Activated naive CD8-positive, alpha-beta T cell (primary cell): Measurements from ENCODE around the gene TRAK1.

Experiments used
- H3K27ac Mint-ChIP-seq: one replicate; pipeline ENCODE4 v1.8.0; 2021; ENCODE audit warnings: mixed read lengths
- H3K27me3 Mint-ChIP-seq: one replicate; pipeline ENCODE4 v1.8.0; 2021; ENCODE audit warnings: mixed read lengths
- H3K36me3 Mint-ChIP-seq: one replicate; pipeline ENCODE4 v1.8.0; 2021; ENCODE audit warnings: mixed read lengths
- H3K4me1 Mint-ChIP-seq: one replicate; pipeline ENCODE4 v1.8.0; 2021; ENCODE audit warnings: low read depth, mixed read lengths
- H3K4me3 Mint-ChIP-seq: one replicate; pipeline ENCODE4 v1.8.0; 2021; ENCODE audit warnings: mild to moderate bottlenecking, mixed read lengths
- H3K9me3 Mint-ChIP-seq: one replicate; pipeline ENCODE4 v1.8.0; 2021; ENCODE audit warnings: low read depth, mixed read lengths

TRAK1 gene

GRCh38 chr3:42192334-42193200 is 101.4 kb downstream of the TRAK1 start:
- Mint-ChIP-seq H3K9me3 (no peaks in the 10 kb centered on the region), H3K4me3 (peak overlapping the region; percentile 6), H3K27ac (no peak overlapping the region), H3K36me3 (peaks cover 4% of the 10 kb centered on the region), H3K4me1 (peaks cover 21% of the 10 kb centered on the region), H3K27me3 (no peaks in the 10 kb centered on the region)

- H3K9me3 Mint-ChIP-seq = no peaks in the 10 kb centered on the region
- H3K27ac Mint-ChIP-seq = no peak overlapping the region
- H3K4me1 Mint-ChIP-seq = peaks cover 21% of the 10 kb centered on the region
- H3K4me3 Mint-ChIP-seq = no peak overlapping the region
- H3K36me3 Mint-ChIP-seq = peaks cover 5% of the 10 kb centered on the region
- no peaks in the 10 kb centered on the region for H3K27me3 Mint-ChIP-seq
These were observed 103.9 kb downstream of the TRAK1 start for GRCh38 chr3:42194943-42195510.

- no peaks in the 10 kb centered on the region for H3K27me3 Mint-ChIP-seq
- H3K27ac Mint-ChIP-seq = peak overlapping the region; percentile 65
- no peak overlapping the region for H3K4me3 Mint-ChIP-seq
- H3K9me3 Mint-ChIP-seq = no peaks in the 10 kb centered on the region
- H3K36me3 Mint-ChIP-seq = peaks cover 5% of the 10 kb centered on the region
- peaks cover 21% of the 10 kb centered on the region for H3K4me1 Mint-ChIP-seq
These were observed 104.7 kb downstream of the TRAK1 start for GRCh38 chr3:42195879-42196330.

GRCh38 chr3:42198709-42199108 is 107.6 kb downstream of the TRAK1 start:
- no peaks in the 10 kb centered on the region for H3K9me3 Mint-ChIP-seq
- peaks cover 9% of the 10 kb centered on the region for H3K36me3 Mint-ChIP-seq
- H3K27ac Mint-ChIP-seq = no peak overlapping the region
- H3K4me3 Mint-ChIP-seq = no peak overlapping the region
- H3K4me1 Mint-ChIP-seq = peaks cover 3% of the 10 kb centered on the region
- no peaks in the 10 kb centered on the region for H3K27me3 Mint-ChIP-seq

GRCh38 chr3:42202217-42202865 is 111.2 kb downstream of the TRAK1 start:
- peaks cover 16% of the 10 kb centered on the region for H3K4me1 Mint-ChIP-seq
- H3K27ac Mint-ChIP-seq = no peak overlapping the region
- H3K27me3 Mint-ChIP-seq = no peaks in the 10 kb centered on the region
- no peak overlapping the region for H3K4me3 Mint-ChIP-seq
- no peaks in the 10 kb centered on the region for H3K9me3 Mint-ChIP-seq
- peaks cover 15% of the 10 kb centered on the region for H3K36me3 Mint-ChIP-seq

- Mint-ChIP-seq H3K27me3 (no peaks in the 10 kb centered on the region), H3K36me3 (peaks cover 20% of the 10 kb centered on the region), H3K9me3 (no peaks in the 10 kb centered on the region), H3K4me3 (no peak overlapping the region), H3K27ac (no peak overlapping the region), H3K4me1 (peaks cover 28% of the 10 kb centered on the region)
These were observed 113.9 kb downstream of the TRAK1 start for GRCh38 chr3:42204867-42205599.

- Mint-ChIP-seq H3K27ac (no peak overlapping the region), H3K27me3 (no peaks in the 10 kb centered on the region), H3K36me3 (peaks cover 20% of the 10 kb centered on the region), H3K4me3 (no peak overlapping the region), H3K9me3 (no peaks in the 10 kb centered on the region), H3K4me1 (peaks cover 28% of the 10 kb centered on the region)
These were observed 114.8 kb downstream of the TRAK1 start for GRCh38 chr3:42205800-42206514.

- Mint-ChIP-seq H3K9me3 (no peaks in the 10 kb centered on the region), H3K4me3 (no peak overlapping the region), H3K27me3 (no peaks in the 10 kb centered on the region), H3K36me3 (peaks cover 15% of the 10 kb centered on the region), H3K27ac (no peak overlapping the region), H3K4me1 (peaks cover 52% of the 10 kb centered on the region)
These were observed 118.8 kb downstream of the TRAK1 start for GRCh38 chr3:42209917-42210316.

- Mint-ChIP-seq H3K4me1 (peaks cover 54% of the 10 kb centered on the region), H3K9me3 (no peaks in the 10 kb centered on the region), H3K27ac (no peak overlapping the region), H3K36me3 (peaks cover 11% of the 10 kb centered on the region), H3K4me3 (no peak overlapping the region), H3K27me3 (no peaks in the 10 kb centered on the region)
These were observed 119.6 kb downstream of the TRAK1 start for GRCh38 chr3:42210726-42211125.

GRCh38 chr3:42213417-42213816 is 122.3 kb downstream of the TRAK1 start:
- Mint-ChIP-seq H3K36me3 (peaks cover 6% of the 10 kb centered on the region), H3K27me3 (no peaks in the 10 kb centered on the region), H3K4me3 (peak overlapping the region; percentile 66), H3K9me3 (no peaks in the 10 kb centered on the region), H3K27ac (peak overlapping the region; percentile 74), H3K4me1 (peaks cover 67% of the 10 kb centered on the region)

- Mint-ChIP-seq H3K4me3 (peak overlapping the region; percentile 66), H3K36me3 (peaks cover 2% of the 10 kb centered on the region), H3K9me3 (no peaks in the 10 kb centered on the region), H3K27me3 (no peaks in the 10 kb centered on the region), H3K27ac (peak overlapping the region; percentile 74), H3K4me1 (peaks cover 71% of the 10 kb centered on the region)
These were observed 122.9 kb downstream of the TRAK1 start for GRCh38 chr3:42214064-42214463.

- H3K4me1 Mint-ChIP-seq = peaks cover 72% of the 10 kb centered on the region
- H3K27ac Mint-ChIP-seq = peak overlapping the region; percentile 74
- no peaks in the 10 kb centered on the region for H3K27me3 Mint-ChIP-seq
- H3K36me3 Mint-ChIP-seq = no peaks in the 10 kb centered on the region
- H3K9me3 Mint-ChIP-seq = no peaks in the 10 kb centered on the region
- peak overlapping the region; percentile 66 for H3K4me3 Mint-ChIP-seq
These were observed 123.6 kb downstream of the TRAK1 start for GRCh38 chr3:42214565-42215283.

- H3K27me3 Mint-ChIP-seq = no peaks in the 10 kb centered on the region
- peak overlapping the region; percentile 86 for H3K27ac Mint-ChIP-seq
- no peaks in the 10 kb centered on the region for H3K9me3 Mint-ChIP-seq
- peaks cover 3% of the 10 kb centered on the region for H3K36me3 Mint-ChIP-seq
- peaks cover 84% of the 10 kb centered on the region for H3K4me1 Mint-ChIP-seq
- peak overlapping the region; percentile 79 for H3K4me3 Mint-ChIP-seq
These were observed 125.1 kb downstream of the TRAK1 start for GRCh38 chr3:42216302-42216701.

- Mint-ChIP-seq H3K4me1 (peaks cover 81% of the 10 kb centered on the region), H3K27ac (peak overlapping the region; percentile 86), H3K27me3 (no peaks in the 10 kb centered on the region), H3K9me3 (no peaks in the 10 kb centered on the region), H3K36me3 (peaks cover 3% of the 10 kb centered on the region), H3K4me3 (peak overlapping the region; percentile 79)
These were observed 125.8 kb downstream of the TRAK1 start for GRCh38 chr3:42216931-42217333.
